NCI-H69 (cell line): ENCODE data around the gene KCNQ1.

Experiments used
- DNase-seq: peaks from one replicate; lab custom pipeline; 2025; lab: John Stamatoyannopoulos, UW

KCNQ1 gene

DNA sequence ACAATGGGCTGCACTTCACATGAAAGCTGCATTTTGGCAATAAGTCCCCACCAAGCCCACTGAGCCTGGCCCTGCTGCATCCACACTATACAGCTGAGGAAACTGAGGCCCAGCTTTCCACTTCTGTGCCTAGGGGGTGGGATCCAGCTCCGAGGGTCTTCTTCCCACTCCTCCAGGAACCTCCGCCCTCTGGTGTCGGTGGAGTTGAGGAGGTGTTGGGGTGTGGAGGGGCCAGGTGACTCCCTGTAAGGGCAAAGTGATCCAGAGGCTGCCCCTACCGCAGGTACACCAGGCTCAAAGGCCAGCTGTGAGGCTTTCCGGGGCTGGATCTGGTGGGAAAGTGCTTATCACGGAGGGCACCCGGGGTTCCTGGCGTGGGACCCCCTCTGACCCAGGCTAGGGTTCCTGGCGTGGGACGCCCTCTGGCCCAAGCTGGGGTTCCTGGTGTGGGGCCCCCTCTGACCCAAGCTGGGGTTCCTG is 125.0 kb downstream of the KCNQ1 start:
- no peak for DNase-seq

- DNase-seq, result no peak
Measured at GRCh38 chr11:2570211-2570811, 125.5 kb downstream of the KCNQ1 start.

- DNase-seq, result no peak
Measured at GRCh38 chr11:2570841-2571597, 126.2 kb downstream of the KCNQ1 start.

DNA sequence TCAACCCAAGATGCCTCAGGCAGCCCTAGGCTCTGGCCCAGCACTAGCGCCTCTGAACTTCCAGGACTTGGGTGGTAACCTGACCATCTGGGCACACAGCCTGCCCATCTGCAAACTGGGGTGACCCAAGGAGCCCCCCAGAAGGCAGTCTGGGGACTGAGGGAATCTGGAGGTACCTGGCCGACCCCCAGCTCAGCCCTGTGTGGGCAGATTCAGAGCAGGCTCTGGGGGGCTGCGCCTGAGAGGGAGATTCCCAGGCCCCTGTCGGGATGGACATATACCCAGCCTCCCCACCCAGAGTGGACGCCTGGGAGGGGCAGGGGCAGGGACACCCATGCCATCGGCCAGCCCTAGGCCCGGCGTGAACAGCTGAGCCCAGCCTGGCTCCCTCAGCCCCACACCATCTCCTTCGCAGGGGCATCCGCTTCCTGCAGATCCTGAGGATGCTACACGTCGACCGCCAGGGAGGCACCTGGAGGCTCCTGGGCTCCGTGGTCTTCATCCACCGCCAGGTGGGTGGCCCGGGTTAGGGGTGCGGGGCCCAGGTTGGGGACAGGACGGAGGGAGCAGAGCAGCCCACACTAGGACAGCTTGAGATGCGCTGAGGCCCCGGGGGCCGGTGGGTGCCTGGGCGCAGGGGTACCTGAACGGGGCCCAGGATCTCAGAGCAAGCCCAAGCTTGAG is 126.9 kb downstream of the KCNQ1 start:
- DNase-seq, result no peak

DNA sequence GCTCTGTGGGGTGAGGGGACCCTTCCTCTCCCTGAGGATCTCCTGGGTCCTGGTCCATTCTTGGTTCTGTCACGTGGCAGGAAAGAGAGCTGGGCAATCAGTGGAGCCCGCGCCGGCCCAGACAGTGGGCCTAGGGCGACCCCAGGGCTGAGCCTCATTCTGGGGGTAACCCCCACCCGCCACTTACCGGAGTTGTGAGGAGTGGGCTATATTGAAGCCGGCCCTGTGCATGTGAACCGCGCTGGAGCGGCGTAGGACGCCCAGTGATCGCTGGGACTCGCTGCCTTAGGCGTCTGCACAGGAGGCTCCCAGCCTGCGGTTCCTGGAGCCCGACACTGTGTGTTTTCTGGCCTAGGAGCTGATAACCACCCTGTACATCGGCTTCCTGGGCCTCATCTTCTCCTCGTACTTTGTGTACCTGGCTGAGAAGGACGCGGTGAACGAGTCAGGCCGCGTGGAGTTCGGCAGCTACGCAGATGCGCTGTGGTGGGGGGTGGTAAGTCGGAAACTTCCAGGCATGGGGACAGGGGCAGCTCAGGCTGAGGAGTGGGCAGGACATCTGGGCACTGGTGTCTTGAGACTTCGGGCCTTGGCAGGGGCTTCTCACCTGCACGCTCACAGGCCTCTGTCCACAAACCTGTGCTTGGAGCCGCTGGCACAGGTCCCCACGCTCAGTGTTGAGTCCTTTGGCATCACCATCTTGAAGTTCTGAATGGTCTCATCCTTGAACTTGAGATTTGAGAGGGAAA is 127.9 kb downstream of the KCNQ1 start:
- DNase-seq, result no peak

DNA sequence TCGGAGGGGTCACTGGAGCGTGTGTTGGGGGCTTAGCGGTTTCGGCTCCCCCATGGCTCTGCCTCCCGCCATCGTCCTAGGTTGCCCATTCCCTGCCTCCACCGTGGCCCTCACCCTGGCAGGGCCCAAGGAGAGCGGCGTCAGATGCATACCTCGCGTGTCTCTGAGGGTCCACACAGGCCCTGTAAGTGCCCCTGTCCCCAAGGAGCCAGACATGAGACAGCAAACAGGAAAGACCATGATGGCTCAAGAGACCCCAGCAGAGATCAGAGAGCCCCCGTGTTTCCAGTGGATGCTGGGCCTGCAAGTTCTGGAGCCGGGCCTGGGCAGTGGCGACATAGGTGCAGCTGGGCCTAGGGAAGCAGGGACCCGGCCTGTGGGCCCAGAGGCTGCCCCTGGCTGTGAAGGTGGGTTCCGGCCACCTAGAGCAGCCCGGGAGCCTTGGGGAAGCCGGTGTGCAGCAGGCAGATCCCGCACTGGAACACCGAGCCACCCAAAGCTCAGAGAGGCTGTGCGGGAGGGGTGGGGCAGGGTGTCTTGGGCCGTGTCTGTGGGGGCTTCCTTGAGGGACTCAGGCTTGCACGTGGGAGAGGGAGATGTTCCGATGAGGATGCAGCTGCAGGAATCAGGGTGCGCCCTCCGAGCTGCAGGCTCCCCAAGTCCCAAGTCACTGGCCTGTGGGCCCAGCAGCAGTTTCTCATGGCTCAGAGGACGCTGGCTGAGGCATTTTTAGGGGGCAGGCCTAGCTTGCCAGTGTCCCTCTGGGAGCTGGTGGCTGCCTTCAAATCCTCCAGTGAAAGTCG is 128.6 kb downstream of the KCNQ1 start:
- DNase-seq, result no peak

DNA sequence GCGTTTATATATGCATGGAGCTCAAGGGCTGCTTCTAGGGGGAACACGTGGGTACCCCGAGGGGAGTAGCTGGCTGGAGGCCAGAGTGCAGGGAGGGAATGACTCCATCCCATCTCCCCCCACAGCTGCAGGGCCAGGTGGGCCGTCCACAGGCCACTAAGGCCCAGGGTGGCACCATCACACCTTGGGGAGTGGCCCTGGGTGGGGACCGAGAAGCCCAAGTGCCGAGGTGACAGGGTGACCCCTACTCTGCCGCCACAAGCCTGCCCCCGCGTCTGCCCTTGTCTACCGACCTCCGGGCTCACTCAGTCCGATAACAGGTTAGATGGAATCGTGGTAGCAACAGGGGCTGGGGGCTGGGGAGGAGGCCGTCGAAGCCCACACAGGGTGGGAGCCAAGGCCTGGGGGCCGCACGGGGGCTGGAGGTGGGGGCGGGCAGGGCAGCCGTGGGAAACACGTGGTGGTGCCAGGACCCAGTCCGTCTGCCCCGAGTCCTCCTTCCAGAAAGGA is 129.3 kb downstream of the KCNQ1 start:
- DNase-seq, result no peak

DNA sequence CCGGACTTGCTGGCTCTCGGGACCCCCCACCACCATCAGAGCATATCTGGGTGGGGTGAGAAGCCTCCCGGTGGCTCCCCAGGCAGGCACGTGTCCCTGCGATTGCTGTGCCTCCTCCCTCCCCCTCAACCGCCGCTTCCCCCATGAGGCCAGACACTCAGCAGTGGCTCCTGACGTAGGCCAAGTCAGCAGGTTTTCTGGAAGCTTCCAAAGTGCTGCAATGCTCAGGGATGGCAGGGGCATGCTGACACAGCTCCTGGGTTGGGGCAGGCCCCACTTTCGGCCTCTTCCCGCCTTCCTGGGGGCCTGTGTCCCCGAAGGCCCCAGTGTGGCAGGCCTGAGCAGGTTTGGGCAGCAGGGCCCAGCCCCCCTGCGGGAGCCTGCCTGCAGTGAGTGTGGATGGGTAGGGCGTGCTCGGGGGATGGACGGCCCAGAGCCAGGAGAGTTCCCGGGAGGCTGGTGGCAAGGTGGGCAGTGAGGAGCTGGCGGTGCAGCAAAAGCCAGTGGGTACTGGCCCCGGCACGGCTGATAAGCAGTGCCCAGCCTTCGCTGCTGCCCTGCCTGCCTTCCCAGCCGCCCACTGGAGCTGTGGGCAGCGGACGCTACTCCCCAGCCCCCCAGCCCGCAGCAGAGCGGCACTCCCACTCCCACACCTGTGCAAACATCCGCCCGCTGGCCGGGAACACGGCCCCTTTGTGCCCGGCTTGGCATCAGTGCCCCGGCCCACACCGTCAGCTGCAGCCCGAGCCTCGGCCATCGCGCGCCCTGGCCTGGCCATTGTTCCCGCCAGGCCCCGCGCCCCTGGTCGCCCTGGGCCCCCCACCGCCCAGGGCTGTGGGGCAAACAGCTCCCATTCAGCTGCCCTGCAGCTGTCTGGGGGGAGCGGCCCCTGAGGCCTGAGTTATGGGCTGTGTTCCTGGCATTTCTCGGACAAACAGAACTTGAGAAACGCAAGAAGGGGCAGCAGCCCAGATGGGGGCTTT is 130.0 kb downstream of the KCNQ1 start:
- peak; percentile 79 for DNase-seq

GRCh38 chr11:2575591-2576051 is 130.8 kb downstream of the KCNQ1 start:
- DNase-seq, result no peak

- no peak for DNase-seq
Measured at GRCh38 chr11:2576111-2576510, 131.3 kb downstream of the KCNQ1 start.

DNA sequence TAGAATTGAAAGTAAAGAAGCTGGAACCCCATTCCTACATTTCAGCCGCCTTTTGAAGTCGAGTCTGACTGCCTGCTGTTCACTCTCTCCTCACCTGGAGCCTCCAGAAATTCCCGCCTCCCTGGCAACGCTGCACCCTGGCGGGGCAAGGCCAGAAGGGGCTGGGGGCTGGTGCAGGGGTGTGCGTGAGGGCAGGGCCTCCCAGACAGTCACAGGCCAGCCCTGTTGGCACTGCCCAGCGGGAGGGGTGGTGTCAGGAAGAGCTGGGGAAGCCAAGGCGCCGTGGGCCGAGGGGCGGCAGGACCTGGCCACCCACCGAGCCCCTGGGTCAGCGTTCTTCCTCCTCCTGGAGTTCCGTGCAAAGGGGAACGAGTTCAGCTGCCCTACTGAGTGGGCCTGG is 131.7 kb downstream of the KCNQ1 start:
- no peak for DNase-seq

GRCh38 chr11:2577031-2577990 is 132.5 kb downstream of the KCNQ1 start:
- no peak for DNase-seq

- no peak for DNase-seq
Measured at GRCh38 chr11:2577991-2578928, 133.5 kb downstream of the KCNQ1 start.

DNA sequence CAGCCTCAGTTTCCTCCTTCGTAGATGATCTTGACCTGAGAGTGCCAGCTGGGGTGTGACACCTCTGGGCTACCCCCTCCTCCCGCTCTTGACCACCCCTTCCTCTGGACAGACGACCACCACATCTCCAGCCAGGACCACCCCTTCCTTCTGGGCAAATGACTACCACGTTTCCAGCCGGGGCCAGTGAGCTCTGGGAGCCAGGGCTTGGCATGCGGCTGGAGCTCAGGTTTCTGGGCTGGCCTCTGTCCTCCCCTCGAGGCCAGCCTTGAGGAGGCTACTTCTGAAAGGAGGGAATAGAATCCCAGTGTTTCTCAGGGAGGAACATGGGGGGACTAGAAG is 134.1 kb downstream of the KCNQ1 start:
- no peak for DNase-seq

GRCh38 chr11:2579315-2580060 is 134.7 kb downstream of the KCNQ1 start:
- peak; percentile 24 for DNase-seq

GRCh38 chr11:2580061-2580421 is 135.2 kb downstream of the KCNQ1 start:
- no peak for DNase-seq

GRCh38 chr11:2580571-2581001 is 135.8 kb downstream of the KCNQ1 start:
- DNase-seq, result no peak
